Skeletal muscle cell (primary cell): ENCODE results near the gene TLE3.
A peak's percentile ranks its signal among the peaks of the same experiment; 100 is the strongest.

Experiments used
- DNase-seq: peaks from one replicate; pipeline ENCODE4 v3.0.0-alpha.2; 2010; ENCODE audit warnings: low read depth
- H3K4me3 ChIP-seq: 2 replicates; pipeline ENCODE4 v1.5.1; 2011; ENCODE audit warnings: low read depth, mild to moderate bottlenecking, control low read depth, low read length, moderate library complexity

TLE3 gene

GRCh38 chr15:70055601-70056051 is 42.1 kb downstream of the TLE3 start:
- no peak for DNase-seq

DNA sequence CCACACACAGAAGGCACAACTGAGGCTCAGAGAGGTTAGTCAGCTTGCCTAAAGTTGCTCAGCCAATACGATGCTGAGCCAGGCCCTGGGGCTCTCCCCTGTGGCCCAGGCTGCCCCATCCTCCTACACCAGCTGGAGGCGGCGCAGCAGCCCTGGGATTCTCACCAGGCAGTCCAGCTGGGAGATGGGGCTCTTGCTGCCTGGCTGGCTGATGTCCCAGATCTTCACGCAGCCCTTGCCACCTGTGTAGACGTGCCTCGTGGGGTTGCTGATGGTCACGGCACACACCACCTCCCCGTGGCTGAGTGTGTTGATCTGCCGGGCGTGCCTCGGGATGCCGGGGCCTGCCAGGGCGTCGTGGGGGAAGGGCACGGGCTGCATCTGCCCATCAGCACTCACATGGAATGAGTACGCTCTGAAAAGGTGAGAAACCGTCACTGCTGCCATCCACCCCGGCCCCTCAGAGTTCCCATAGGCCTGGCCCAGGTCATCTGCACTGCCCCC is 42.8 kb downstream of the TLE3 start:
- H3K4me3 ChIP-seq: no peak overlapping the region
- DNase-seq: no peak

More at GRCh38 chr15:70055601-70056051, 42.1 kb downstream of the TLE3 start:
- H3K4me3 ChIP-seq: no peak overlapping the region

- no peak for DNase-seq
Measured at GRCh38 chr15:70054366-70054765, 43.4 kb downstream of the TLE3 start.

DNA sequence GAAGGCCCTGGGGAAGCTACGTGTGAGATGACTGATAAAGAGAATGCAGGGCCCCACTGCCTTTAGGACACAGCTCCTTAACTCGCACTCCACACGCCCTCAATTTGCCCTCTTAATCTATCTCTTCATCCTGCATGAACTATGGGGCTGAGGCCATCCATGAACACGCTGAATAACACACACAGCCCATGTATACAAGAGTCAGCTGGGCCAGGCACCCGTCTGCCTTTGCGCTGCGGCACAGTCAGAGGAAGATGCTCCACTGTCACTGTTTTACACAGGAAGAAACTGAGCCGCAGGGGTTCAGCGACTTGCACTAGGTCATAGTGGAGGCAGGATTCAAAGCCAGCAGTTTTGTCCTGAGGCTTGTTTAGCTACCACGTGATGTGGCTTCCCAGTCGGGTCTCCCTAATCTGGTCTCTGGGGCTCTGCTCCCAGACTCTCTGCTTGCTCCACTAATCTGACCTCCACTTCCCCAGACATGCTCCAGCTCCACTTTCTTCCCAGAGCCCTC is 43.9 kb downstream of the TLE3 start:
- DNase-seq: no peak
- H3K4me3 ChIP-seq: no peak overlapping the region

More at GRCh38 chr15:70054366-70054765, 43.4 kb downstream of the TLE3 start:
- H3K4me3 ChIP-seq: no peak overlapping the region

- no peak for DNase-seq
- no peak overlapping the region for H3K4me3 ChIP-seq
Measured at GRCh38 chr15:70053001-70053715, 44.6 kb downstream of the TLE3 start.

DNA sequence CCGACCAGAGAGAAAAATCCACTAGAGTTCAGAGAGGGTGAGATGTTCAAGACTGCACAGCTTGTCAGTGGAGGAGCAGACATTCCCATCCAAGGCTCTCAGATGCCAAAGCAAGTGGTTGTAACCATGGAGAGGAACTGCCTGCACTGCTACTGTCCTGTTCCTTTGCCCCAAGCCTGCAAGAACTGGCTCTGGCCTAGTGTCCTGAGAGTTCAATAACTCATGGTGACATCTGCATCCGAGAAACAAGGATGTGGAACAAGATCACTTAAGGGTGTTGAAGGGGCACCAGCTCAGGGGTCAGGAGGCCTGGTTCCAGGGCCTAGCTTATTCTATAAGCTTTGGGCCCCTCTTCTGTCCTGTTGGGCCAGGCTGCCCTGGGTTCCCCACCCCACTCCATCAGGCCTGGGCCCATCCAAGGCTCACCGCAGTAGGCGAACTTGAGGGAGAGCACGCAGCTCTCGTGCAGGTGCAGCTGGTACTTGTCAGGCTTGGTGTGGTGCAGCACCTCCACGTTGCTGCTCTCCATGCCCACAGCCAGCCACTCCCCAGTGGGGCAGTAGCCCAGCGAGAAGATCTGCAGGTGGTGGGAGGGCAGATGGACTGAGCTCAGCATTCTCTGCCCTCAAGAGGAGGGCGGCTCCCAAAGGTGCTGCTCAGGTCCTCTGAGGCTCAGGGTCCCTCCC is 45.6 kb downstream of the TLE3 start:
- H3K4me3 ChIP-seq: no peak overlapping the region
- no peak for DNase-seq

GRCh38 chr15:70050970-70051369 is 46.7 kb downstream of the TLE3 start:
- no peak for DNase-seq
- no peak overlapping the region for H3K4me3 ChIP-seq

DNA sequence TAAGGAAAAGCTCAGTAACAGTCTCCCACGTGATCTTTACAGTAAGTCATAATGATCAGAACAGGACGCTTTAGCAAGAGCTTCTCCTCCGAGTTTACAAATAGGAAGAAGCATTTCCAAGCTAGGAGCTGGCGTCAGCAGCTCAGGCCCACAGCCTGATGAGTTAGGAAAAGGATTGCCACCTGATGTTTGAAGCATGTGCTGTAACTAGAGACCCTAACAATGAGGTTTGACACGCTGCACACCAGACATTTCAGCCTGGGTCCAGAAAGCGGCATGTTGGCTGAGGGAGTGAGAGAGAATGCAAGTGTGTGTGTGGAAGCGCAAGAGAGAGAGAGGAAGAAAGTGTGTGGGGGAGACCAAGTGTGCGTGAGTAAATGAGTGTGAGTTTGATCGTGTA is 47.3 kb downstream of the TLE3 start:
- no peak overlapping the region for H3K4me3 ChIP-seq
- DNase-seq: no peak

DNA sequence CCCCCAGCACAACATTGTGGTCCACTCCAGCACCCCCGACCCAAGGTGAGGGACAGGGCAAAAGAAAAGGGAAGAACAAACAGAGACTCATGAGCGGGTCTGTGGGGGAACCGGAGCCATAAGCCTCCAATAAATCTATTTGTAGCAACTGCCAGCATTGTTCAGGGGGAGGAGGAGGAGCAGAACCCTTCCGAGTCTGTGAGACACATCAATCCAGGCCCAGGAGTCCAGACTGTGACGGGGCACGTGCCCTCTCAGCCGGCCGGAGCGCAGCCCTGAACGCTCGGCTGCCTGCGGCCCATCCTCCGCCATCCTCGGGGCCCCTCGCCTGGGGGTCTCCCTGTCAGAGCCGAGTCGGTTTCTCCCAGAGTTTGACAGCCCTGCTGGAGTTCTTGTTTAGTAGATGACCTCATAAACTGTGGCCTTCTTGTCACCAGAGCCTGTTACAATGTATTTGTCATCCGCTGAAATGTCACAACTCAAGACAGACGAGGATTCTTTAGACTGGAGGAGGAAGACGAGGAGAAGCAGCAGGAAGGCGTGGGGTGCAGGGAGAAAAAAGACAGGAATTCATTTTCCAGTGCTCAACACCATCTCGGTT is 47.9 kb downstream of the TLE3 start:
- H3K4me3 ChIP-seq: no peak overlapping the region
- DNase-seq: no peak

DNA sequence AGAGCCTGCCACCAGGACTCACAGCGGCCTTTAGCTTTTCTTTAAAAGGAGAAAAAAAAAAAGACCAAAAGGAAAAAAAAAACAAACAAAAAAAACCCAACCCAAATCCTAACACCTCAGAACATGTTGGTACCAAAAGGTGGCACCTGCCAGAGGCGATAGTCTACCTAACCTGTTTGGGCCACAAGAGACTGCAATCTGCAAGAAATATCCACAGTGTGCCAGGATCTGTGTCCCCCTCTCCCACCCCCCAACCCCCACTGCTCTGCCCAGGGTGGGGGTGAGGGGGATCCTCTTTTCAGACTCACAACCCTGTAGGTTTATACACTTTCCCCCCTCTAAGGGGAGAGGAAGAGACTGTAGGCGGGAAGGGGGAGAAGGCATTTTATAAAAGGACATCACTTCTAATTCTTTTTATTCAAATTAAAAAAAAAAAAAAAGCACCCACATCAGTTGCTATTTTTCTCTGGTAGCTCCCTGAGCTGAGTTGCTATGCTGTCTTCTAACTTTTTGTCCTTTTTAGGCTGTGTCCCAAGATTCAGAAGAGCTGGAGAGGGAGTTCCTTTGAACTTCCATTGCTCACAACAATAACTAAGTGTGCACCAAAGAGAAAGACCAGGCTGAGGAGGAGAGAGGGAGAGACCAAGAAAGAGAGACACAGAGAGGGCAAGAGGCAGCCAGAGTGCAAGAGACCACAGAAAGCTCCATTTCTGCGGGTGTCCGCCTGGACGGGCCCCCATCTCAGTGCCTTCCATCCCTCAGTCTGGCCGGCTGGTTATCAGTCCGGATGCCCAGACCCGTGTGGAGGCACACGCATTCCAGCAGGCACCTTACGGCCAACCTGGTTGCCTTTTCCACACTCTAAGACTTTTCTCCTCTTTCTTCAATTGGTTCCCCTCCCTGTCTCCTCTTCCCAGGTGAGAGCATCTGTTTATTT is 48.9 kb downstream of the TLE3 start:
- H3K4me3 ChIP-seq: no peak overlapping the region
- DNase-seq: no peak

GRCh38 chr15:70048198-70048565 is 49.5 kb downstream of the TLE3 start:
- H3K4me3 ChIP-seq: no peak overlapping the region
- no peak for DNase-seq

- no peak for DNase-seq
- no peak overlapping the region for H3K4me3 ChIP-seq
Measured at GRCh38 chr15:70047386-70048197, 50.1 kb downstream of the TLE3 start.

DNA sequence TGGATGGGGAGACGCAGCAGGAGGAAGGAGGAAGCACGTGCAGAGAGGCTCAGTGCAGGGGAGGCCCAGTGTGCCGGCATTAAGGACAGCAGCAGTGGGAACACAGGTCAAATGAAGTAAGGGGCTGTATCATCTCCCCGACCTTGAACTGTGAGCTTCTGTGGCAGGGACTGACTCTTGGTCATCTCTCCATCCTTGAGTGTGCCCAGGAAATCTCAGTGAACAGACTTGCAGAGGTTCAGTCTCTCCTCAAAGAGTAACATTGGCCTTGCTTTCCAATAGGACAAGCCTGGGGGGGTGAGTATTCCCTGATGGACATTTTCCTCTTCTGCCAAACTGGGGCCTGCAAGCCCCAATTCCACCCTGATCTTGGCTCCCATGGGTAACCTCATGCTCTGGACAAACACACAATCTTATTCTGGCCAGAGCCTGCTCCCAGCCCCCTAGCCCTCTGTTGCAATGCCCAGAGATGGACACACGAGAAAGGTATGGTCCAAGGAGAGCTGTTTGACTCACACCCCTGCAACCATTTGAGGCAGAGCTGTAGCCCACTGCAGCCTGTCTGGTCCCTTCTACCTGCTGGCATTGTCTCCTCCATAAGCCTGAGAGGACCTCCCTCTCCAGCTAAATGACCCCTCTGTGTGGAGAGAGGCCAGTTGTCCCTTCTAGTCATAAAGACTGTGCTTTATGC is 50.9 kb downstream of the TLE3 start:
- H3K4me3 ChIP-seq: no peak overlapping the region
- no peak for DNase-seq

GRCh38 chr15:70045045-70045444 is 52.7 kb downstream of the TLE3 start:
- H3K4me3 ChIP-seq: no peak overlapping the region
- DNase-seq: peak; percentile 81

DNA sequence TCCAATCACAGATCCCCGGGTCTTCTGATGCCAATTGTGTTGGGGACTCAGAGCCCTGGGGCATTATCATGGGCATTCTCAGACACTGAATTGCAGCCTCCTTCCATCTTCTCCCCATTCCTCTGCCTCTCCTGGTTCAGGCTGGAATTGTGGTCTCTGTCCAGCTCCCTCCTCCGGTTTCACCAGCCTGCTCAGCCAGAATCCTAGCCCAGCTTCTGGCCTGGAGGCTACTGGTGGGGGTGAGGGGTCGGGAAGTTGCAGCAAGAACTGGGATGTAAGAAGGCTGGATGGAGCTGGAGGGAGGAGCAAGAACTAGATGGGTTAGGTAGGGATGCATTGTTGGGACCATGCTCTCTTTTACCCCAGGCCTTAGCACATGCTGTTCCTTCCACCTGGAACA is 53.5 kb downstream of the TLE3 start:
- no peak overlapping the region for H3K4me3 ChIP-seq
- DNase-seq: no peak

DNA sequence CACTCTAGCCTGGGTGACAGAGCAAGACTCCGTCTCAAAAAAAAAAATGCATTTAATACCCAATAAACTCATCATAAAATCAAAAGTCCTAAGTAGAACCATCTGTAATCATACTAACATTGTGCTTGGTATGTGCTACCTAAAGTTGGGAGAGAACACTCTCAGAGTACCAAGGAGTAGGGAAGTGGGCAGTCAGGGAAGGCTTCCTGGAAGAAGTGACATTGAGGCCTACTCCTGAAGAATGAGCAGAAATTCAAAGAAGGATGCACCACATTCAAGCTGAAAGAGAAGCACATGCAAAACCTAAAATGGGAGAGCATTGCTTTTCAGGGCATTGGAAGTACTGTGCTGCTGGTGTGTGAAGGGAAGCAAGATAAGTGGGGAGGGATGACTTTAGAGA is 54.1 kb downstream of the TLE3 start:
- H3K4me3 ChIP-seq: no peak overlapping the region
- DNase-seq: no peak

DNA sequence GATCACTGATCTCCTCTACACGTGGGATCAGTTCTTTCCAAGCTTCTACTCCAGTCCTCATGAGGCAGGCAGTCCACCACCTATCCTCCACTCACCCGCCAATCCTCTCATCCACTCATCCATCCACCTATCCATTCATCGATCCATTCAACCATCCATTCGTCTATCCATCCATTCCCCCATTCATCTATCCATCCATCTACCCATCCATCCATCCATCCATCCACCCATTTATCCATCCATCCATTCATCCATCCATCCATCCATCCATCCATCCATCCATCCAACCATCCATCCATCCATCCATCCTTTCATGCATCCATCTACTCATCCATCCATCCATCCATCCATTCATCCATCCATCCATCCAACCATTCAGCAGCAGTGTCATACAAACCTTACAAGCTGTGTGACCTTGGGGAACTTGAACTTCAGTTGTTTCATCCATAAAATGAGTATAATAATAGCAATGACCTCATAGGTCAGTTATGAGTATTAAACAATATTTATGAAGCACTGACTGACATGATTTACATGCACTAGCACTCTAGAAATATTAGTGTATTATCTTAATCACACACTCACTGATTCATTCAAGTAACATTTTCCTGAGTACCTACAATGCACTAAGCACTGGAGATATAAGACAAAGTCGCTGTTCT is 55.0 kb downstream of the TLE3 start:
- no peak for DNase-seq
- H3K4me3 ChIP-seq: no peak overlapping the region
